ENCODE results near the gene NCKAP5. TPM values are rescaled to one million over a fixed set of nuclear protein-coding genes. Genes with fewer than 3 reads are reported as not detected.

Gene NCKAP5
- total and polyA plus RNA-seq, 7 experiments from 2014 or later, result 0.12 TPM; not detected in 6

- Histone ChIP-seq H3K27me3 (ENCODE audit: control insufficient read depth in 2 of 2, insufficient read depth in 2 of 2, low read length in 2 of 2) (no peaks in the 10 kb centered on the region), H3K4me3 (ENCODE audit: low read length) (no peak overlapping the region), H3K27ac (ENCODE audit: low read depth, low read length) (no peak overlapping the region), H3K36me3 (ENCODE audit: control insufficient read depth in 2 of 3, insufficient read depth in 3 of 3, low read length in 3 of 3) (no peaks in the 10 kb centered on the region), H3K9me3 (ENCODE audit: control insufficient read depth in 2 of 3, low read length in 3 of 3) (no peaks in the 10 kb centered on the region), H3K4me1 (ENCODE audit: control insufficient read depth in 2 of 2, insufficient read depth in 2 of 2, low read length in 2 of 2) (no peaks in the 10 kb centered on the region)
- no peak overlapping the region for H3K4me3 Mint-ChIP-seq
- no peaks in the 10 kb centered on the region for H3K36me3 Mint-ChIP-seq
- H3K27me3 Mint-ChIP-seq, result peaks cover 0 to 8% (median 0%) of the 10 kb centered on the region in 5 donors
- H3K27ac Mint-ChIP-seq, result no peak overlapping the region
- no peaks in the 10 kb centered on the region for H3K4me1 Mint-ChIP-seq
- intact Hi-C loops (cut with micrococcal nuclease), result no loop called here
- POLR2A ChIA-PET, result no interaction called here
- CTCF ChIA-PET, result no interaction called here
- no peak for ATAC-seq
- peaks cover 0 to 20% (median 3%) of the 10 kb centered on the region in 11 donors for H3K9me3 Mint-ChIP-seq
- DNase-seq, result no peak
Observed at GRCh38 chr2:133287709-133288108, 280.6 kb downstream of the NCKAP5 start.

- Mint-ChIP-seq H3K9me3 (peaks cover 0 to 27% (median 3%) of the 10 kb centered on the region in 11 donors), H3K4me1 (no peaks in the 10 kb centered on the region), H3K4me3 (no peak overlapping the region), H3K27ac (no peak overlapping the region), H3K27me3 (peaks cover 0 to 8% (median 0%) of the 10 kb centered on the region in 5 donors), H3K36me3 (no peaks in the 10 kb centered on the region)
- DNase-seq (no peak), ATAC-seq (no peak)
- Histone ChIP-seq H3K9me3 (ENCODE audit: control insufficient read depth in 2 of 3, low read length in 3 of 3) (no peaks in the 10 kb centered on the region), H3K4me1 (ENCODE audit: control insufficient read depth in 2 of 2, insufficient read depth in 2 of 2, low read length in 2 of 2) (no peaks in the 10 kb centered on the region), H3K36me3 (ENCODE audit: control insufficient read depth in 2 of 3, insufficient read depth in 3 of 3, low read length in 3 of 3) (no peaks in the 10 kb centered on the region), H3K4me3 (ENCODE audit: low read length) (no peak overlapping the region), H3K27me3 (ENCODE audit: control insufficient read depth in 2 of 2, insufficient read depth in 2 of 2, low read length in 2 of 2) (no peaks in the 10 kb centered on the region), H3K27ac (ENCODE audit: low read depth, low read length) (no peak overlapping the region)
- POLR2A ChIA-PET, result no interaction called here
- CTCF ChIA-PET, result no interaction called here
- intact Hi-C loops (cut with micrococcal nuclease), result no loop called here
Observed at GRCh38 chr2:133286326-133286922, 281.8 kb downstream of the NCKAP5 start.

DNA sequence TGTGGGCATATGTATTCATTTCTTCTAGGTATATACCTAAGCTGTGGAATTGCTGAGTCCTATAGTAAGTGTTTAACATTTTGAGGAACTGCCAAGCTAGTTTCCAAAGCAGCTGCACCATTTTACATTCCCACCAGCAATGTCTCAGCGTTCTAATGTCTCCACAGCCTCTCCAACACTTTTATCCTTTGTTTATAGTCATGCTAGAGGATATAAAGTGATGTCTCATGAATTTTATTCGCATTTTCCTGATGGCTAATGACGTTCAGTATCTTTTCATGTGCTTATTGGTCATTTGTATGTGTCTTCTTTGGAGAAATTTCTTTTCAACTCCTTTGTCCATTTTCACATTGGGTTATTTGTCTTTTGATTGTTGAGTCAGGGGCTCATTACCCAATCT is 295.2 kb downstream of the NCKAP5 start:
- Histone ChIP-seq H3K27ac (ENCODE audit: low read depth, low read length) (no peak overlapping the region), H3K27me3 (ENCODE audit: control insufficient read depth in 2 of 2, insufficient read depth in 2 of 2, low read length in 2 of 2) (no peaks in the 10 kb centered on the region), H3K4me1 (ENCODE audit: control insufficient read depth in 2 of 2, insufficient read depth in 2 of 2, low read length in 2 of 2) (no peaks in the 10 kb centered on the region), H3K4me3 (ENCODE audit: low read length) (no peak overlapping the region), H3K9me3 (ENCODE audit: control insufficient read depth in 2 of 3, low read length in 3 of 3) (no peaks in the 10 kb centered on the region), H3K36me3 (ENCODE audit: control insufficient read depth in 2 of 3, insufficient read depth in 3 of 3, low read length in 3 of 3) (no peaks in the 10 kb centered on the region)
- Mint-ChIP-seq H3K27ac (no peak overlapping the region), H3K4me1 (no peaks in the 10 kb centered on the region), H3K4me3 (no peak overlapping the region), H3K36me3 (no peaks in the 10 kb centered on the region), H3K27me3 (no peaks in the 10 kb centered on the region), H3K9me3 (peaks cover 0 to 16% (median 2%) of the 10 kb centered on the region in 11 donors)
- ChIA-PET CTCF (no interaction called here), POLR2A (no interaction called here)
- intact Hi-C loops (cut with micrococcal nuclease), result no loop called here
- ATAC-seq, result no peak
- no peak for DNase-seq

DNA sequence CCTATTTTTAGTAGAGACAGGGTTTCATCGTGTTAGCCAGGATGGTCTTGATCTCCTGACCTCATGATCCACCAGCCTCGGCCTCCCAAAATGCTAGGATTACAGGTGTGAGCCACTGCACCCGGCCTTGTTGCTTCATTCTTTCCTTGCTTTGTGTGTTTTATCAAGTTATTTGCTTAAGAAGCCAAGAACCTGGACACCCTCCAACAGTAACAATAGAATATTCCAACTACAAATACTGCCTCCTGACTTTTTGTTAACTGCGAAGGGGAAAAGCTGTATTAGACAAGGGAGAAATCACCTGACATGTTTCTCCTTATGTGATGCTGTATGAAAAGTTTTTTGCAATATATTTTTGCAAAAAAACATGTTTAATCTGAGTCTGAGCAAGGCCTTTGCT is 297.2 kb downstream of the NCKAP5 start:
- Mint-ChIP-seq H3K4me1 (no peaks in the 10 kb centered on the region), H3K36me3 (no peaks in the 10 kb centered on the region), H3K27me3 (peaks cover 4 to 6% (median 5%) of the 10 kb centered on the region in 5 donors), H3K27ac (no peak overlapping the region), H3K9me3 (peaks cover 0 to 16% (median 3%) of the 10 kb centered on the region in 11 donors), H3K4me3 (no peak overlapping the region)
- CTCF ChIA-PET, result no interaction called here
- Histone ChIP-seq H3K4me1 (ENCODE audit: control insufficient read depth in 2 of 2, insufficient read depth in 2 of 2, low read length in 2 of 2) (no peaks in the 10 kb centered on the region), H3K36me3 (ENCODE audit: control insufficient read depth in 2 of 3, insufficient read depth in 3 of 3, low read length in 3 of 3) (no peaks in the 10 kb centered on the region), H3K27me3 (ENCODE audit: control insufficient read depth in 2 of 2, insufficient read depth in 2 of 2, low read length in 2 of 2) (no peaks in the 10 kb centered on the region), H3K27ac (ENCODE audit: low read depth, low read length) (no peak overlapping the region), H3K9me3 (ENCODE audit: control insufficient read depth in 2 of 3, low read length in 3 of 3) (no peaks in the 10 kb centered on the region), H3K4me3 (ENCODE audit: low read length) (no peak overlapping the region)
- POLR2A ChIA-PET, result no interaction called here
- intact Hi-C loops (cut with micrococcal nuclease), result no loop called here
- no peak for ATAC-seq
- no peak for DNase-seq

GRCh38 chr2:133270550-133270949 is 297.7 kb downstream of the NCKAP5 start:
- POLR2A ChIA-PET, result no interaction called here
- H3K36me3 ChIP-seq (ENCODE audit: control insufficient read depth in 2 of 3, insufficient read depth in 3 of 3, low read length in 3 of 3), result no peaks in the 10 kb centered on the region
- no peaks in the 10 kb centered on the region for H3K9me3 ChIP-seq (ENCODE audit: control insufficient read depth in 2 of 3, low read length in 3 of 3)
- ATAC-seq (no peak), DNase-seq (no peak)
- peaks cover 0 to 16% (median 3%) of the 10 kb centered on the region in 11 donors for H3K9me3 Mint-ChIP-seq
- H3K27ac Mint-ChIP-seq, result no peak overlapping the region
- no peak overlapping the region for H3K4me3 Mint-ChIP-seq
- H3K27ac ChIP-seq (ENCODE audit: low read depth, low read length), result no peak overlapping the region
- H3K27me3 ChIP-seq (ENCODE audit: control insufficient read depth in 2 of 2, insufficient read depth in 2 of 2, low read length in 2 of 2), result no peaks in the 10 kb centered on the region
- H3K4me1 Mint-ChIP-seq, result no peaks in the 10 kb centered on the region
- H3K27me3 Mint-ChIP-seq, result peaks cover 4 to 11% (median 5%) of the 10 kb centered on the region in 5 donors
- intact Hi-C loops (cut with micrococcal nuclease), result no loop called here
- H3K4me3 ChIP-seq (ENCODE audit: low read length), result no peak overlapping the region
- CTCF ChIA-PET, result no interaction called here
- H3K36me3 Mint-ChIP-seq, result no peaks in the 10 kb centered on the region
- H3K4me1 ChIP-seq (ENCODE audit: control insufficient read depth in 2 of 2, insufficient read depth in 2 of 2, low read length in 2 of 2), result no peaks in the 10 kb centered on the region

DNA sequence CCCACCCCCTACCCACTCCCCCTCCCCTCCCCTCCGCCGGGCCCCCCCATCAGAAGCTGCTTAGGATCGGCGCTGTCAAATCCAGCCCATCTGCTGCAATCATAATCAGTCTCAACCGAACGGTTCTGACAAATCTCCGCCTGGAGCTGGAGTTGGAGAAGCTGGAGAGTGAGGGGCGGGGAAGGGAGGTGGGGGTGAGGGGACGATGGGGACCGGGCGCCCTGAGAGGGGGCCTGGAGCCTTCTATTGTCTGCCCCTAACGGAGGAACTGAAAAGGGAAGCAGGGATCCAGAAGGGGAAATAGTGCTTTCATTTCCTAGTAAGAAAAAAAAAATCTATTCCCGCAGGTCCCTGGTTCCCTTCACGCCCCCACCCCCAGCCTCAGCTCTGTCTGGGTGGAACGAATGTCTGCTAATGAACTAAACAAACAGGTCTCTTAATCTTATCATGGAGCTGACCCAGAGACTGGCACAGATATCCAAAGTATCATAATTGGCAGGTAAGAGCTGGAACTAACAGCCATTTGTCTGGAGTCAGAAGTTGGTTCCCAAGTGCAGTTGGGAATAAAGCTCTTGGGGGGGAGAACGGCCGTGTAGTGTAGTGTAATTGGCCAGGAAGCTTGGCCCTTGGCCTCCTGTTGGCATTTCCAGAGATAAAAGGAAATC is 301.2 kb downstream of the NCKAP5 start:
- Histone ChIP-seq H3K36me3 (ENCODE audit: control insufficient read depth in 2 of 3, insufficient read depth in 3 of 3, low read length in 3 of 3) (no peaks in the 10 kb centered on the region), H3K9me3 (ENCODE audit: control insufficient read depth in 2 of 3, low read length in 3 of 3) (no peaks in the 10 kb centered on the region), H3K27ac (ENCODE audit: low read depth, low read length) (no peak overlapping the region), H3K4me1 (ENCODE audit: control insufficient read depth in 2 of 2, insufficient read depth in 2 of 2, low read length in 2 of 2) (no peaks in the 10 kb centered on the region), H3K27me3 (ENCODE audit: control insufficient read depth in 2 of 2, insufficient read depth in 2 of 2, low read length in 2 of 2) (no peaks in the 10 kb centered on the region), H3K4me3 (ENCODE audit: low read length) (no peak overlapping the region)
- ChIA-PET CTCF (no interaction called here), POLR2A (no interaction called here)
- ATAC-seq (no peak), DNase-seq (no peak)
- Mint-ChIP-seq H3K4me3 (no peak overlapping the region), H3K4me1 (no peaks in the 10 kb centered on the region), H3K27me3 (peaks cover 13 to 34% (median 21%) of the 10 kb centered on the region in 5 donors), H3K27ac (no peak overlapping the region), H3K36me3 (peaks cover 0 to 7% (median 0%) of the 10 kb centered on the region in 5 donors), H3K9me3 (peaks cover 0 to 16% (median 2%) of the 10 kb centered on the region in 11 donors)
- intact Hi-C loops (cut with micrococcal nuclease), result no loop called here

Measured in naive thymus-derived CD4-positive, alpha-beta T cell (primary cell).